Stimulated activated CD4-positive, alpha-beta T cell treated with anti-CD3 and anti-CD28 coated beads, Interleukin-2, amount 100 ng/mL, for 24 hours (primary cell): ENCODE results near the gene NXN.
"Not testable (repeated sequence)": the region's sequence is repeated elsewhere in the genome, so short reads cannot be mapped to it uniquely, and the experiment has no call there.

Source experiments
- DNase-seq, 2 donors: peaks; one replicate each; pipeline ENCODE4 v3.0.0-alpha.2; 2020

The NXN gene

DNA sequence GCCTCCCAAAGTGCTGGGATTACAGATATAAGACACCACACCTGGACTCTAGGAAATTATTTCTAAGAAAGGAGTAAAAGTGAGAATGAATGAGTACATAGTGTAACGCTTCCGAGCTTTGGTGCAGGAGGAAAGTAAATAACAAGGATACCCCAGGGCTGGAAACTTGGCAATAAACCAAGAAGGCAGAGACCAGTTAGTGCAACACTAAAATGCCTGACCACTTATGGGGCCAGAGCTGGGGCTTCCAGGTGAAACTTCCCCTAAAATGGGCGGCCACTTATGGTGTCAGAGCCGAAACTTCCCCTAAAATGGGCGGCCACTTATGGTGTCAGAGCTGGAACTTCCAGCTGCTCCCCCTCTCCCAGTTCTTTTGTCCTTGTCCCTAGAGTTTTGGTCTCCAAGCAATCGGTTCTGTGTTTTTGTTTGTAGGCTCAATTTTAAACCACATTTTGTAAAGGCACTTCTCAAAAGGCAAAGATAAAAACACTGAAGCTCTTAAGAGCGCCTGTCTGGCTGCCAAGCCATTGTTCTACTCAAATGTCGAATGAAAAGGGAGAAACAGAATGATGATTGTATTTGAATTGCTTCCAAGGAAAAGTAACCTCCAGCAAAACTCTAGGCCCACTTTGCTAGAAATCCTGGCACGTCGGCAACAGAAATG lies 63.9 kb downstream of the NXN start:
- no peak for DNase-seq

DNA sequence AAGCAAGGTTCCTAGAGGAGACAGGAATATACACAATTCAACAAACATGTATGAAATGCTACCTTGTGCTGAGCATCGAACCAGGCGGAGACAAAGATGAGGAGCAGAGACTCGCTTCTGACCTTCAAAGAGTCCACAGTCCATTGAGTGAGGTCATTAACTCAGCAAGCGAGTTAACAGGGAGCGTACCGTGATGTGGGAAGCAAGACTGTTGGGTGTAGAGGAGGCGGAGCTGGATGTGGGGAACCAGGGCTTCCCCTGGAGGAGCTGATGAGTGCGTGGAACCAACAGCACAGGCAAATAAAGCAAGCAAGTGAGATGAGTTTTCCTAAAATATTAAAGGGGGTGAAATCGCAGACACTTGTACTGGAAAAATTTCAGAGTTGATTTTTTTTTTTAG lies 65.0 kb downstream of the NXN start:
- DNase-seq = no peak

DNA sequence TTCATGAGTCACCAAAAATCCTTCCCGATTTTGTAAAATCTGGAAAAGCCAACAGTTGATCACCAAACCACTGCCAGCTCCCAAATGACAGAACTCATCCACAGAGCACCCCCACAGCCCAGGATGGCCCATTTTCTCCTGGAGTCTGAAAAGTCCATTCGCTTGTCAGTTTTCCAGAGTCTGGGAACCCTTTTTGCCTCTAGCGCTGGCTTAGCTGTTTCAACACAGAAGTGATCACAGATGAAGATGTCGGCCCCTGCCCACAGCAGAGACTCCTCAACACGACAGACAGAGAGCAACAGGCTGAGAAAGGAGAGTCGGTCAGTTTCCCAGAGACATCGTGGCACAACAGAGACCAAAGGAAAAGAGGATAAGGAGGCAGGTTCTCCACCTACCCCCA lies 66.4 kb downstream of the NXN start:
- no peak for DNase-seq

DNA sequence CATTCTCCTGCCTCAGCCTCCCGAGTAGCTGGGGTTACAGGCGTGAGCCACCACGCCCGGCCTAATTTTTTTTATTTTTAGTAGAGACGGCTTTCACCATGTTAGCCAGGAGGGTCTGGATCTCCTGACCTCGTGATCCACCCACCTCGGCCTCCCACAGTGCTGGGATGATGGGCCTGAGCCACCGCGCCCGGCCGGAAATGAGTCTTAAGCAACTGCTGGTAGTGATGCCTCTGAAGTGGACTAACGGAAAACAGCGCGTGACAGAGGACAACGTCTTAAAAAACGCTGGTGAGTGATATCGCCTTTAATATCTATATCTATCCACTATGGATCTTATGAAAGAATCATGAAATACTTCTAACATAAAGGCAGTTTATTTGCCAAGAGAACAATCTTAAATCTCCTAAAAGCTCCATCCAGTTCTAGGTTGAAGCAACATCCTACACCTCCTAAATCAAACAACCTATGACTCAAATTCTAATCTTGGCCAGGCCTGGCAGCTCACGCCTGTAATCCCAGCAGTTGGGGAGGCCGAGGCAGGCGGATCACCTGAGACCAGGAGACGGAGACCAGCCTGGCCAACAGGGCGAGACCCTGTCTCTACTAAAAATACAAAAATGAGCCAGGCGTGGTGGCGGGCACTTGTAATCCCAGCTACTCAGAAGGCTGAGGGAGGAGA lies 69.8 kb downstream of the NXN start:
- no peak for DNase-seq

DNA sequence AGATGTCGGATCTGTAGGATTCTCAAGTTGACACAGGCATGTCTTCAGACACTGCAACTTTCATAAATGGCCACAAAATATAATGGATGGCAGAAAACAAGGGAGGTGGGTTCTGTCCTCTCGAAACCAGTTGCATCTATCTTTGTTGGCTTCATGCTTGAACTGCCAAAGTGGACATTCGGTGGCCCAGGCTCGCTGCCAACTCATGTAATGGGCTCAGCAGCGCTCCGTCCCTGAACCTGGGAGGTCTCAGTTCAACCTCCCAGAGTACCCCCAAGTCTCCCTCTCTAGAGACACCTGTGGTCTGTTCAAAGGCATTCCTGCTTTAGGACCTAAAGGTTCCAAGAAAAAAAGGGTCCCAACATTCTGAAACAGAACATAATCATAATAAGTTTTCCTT lies 71.9 kb downstream of the NXN start:
- DNase-seq = no peak

DNA sequence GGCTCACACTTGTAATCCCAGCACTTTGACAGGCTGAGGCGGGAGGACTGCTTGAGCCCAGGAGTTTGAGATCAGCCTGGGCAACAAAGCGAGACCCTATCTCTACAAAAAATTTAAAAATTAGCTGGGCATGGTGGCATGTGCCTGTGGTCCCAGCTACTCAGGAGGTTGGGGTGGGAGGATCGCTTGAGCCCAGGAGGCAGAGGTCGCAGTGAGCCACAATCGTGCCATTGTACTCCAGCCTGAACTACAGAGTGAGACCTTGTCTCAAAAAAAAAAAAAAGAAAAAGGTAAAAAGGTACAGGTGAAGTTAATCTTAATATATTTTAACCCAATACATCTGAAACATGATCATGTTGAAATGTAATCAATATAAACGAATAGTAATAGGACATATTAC lies 73.9 kb downstream of the NXN start:
- DNase-seq = not testable (repeated sequence)

DNA sequence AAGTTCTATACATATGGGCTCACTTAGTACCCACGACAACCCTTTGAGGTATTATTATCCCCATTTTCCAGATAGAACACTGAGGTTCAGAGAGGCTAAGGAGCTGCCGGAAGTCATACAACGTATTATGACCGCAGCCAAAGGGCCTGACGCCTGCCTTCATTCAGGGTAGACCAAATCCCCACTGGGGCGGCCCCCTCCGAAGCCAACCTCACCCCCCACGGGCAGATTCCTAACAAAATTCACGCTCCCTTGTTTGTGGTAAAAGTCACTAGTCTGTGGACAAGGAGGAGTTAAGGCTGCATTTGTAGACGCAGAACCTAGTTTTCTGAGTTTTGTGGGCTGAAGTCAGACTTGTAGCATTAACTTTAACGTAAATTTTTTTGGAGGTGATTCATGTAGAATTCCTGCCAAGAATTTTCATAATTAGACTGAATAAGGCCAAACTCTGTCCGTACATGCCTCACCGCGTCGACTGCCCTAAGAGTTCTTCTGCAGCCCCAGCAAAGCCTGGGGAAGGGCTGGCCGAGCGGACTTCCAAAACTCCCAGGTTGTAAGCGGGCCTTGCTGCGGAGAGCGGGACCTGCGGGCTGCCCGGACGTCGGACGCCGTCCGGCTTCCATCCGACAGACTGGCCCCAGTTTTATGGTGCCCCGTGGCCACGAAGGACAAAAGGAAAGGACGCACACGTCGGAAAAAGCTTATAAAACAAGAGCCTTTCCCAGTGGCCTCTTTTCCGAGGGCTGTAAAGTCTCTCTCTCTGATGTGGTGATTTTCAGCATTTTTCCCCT lies 75.7 kb downstream of the NXN start:
- no peak for DNase-seq

DNA sequence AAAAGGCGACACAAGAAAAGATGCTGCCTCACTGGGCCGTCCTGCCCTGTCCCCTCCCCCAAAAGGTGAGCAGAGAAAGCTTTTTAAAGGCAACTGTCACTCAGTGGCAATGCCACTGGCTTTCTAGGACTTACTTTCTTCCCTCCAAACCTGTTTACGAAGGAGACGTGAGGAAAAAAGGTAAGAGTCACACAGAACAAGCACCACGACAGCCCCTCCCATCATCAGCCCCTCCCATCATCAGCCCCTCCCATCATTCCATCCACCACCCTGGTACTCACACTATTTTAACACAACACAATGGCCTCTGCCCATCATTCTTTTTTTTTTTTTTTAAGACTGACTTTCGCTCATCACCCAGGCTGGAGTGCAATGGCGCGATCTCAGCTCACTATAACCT lies 77.1 kb downstream of the NXN start:
- DNase-seq = no peak

DNA sequence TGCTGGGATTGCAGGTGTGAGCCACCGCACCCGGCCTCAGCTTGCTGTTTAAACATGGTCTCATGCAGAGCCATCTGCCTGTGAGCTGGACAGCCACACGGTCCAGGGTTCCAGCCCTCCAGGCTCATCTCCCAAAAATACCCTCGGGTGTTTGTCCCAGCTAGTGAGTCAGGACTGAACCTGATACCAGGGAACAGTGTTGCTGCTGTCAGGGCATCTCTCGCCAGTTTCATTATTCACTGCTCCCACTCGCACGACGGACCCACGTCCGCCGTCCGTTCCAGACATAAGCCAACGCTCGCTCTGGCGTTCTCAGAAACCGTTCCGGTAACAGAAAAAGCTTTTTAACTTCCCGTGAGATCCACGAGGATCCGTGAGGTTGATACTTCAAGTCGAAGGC lies 77.6 kb downstream of the NXN start:
- no peak for DNase-seq

DNA sequence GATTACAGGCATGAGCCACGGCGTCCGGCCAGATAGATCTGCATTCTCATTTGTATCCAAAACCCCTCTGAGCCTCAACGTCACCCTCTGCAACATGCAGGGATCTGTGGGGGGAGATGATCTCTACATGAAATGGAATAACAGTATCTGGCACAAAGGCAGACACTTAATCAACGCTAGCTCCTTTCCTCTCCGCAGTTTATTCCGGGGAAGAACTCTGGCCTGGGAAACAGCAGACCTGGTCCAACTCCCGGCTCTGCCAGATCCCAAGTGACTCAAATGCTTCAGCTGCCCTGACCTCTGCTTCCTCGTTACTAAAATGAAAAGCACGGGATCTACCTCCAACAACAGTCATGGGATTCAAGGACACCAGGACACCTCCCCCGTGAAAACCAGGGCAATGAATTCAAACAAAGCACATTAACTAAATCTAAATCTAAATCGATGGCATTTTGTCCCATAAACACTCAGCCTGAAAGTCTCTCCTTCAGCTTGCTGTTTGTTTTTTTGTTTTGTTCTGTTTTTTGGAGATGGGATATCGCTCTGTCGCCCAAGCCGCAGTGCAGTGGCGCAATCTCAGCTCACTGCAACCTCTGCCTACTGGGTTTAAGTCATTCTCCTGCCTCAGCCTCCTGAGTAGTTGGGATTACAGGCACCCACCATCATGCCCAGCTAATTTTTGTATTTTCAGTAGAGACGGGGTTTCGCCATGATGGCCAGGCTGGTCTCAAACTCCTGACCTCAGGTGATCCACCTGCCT lies 78.2 kb downstream of the NXN start:
- no peak for DNase-seq

DNA sequence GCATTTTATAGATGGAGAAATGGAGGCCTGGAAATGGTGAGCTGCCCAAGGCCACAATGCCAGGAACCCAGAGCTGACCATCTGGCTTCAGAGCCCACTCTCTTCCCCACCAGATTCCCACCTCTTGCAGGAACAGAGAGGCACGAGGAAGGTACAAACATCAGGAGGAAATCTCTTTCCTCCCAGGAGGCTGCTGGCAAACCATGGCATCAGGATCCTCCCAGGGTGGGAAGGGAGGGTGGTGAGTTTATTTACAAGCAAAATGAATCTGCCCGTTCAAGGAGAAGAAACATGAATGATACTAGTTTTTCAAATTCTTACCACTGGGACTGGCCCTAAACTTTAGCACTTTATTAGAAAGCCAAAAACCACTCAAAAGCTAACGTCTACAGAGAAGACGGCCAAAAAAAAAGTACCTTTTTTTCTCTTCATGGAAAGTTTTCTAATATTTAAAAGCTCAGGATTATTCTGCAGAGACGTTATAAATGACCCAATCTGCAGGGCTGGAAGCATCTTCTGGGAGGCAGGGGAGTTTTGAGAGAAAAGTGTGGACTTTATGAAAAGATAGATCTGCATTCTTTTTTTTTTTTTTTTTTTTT lies 79.1 kb downstream of the NXN start:
- DNase-seq = no peak

DNA sequence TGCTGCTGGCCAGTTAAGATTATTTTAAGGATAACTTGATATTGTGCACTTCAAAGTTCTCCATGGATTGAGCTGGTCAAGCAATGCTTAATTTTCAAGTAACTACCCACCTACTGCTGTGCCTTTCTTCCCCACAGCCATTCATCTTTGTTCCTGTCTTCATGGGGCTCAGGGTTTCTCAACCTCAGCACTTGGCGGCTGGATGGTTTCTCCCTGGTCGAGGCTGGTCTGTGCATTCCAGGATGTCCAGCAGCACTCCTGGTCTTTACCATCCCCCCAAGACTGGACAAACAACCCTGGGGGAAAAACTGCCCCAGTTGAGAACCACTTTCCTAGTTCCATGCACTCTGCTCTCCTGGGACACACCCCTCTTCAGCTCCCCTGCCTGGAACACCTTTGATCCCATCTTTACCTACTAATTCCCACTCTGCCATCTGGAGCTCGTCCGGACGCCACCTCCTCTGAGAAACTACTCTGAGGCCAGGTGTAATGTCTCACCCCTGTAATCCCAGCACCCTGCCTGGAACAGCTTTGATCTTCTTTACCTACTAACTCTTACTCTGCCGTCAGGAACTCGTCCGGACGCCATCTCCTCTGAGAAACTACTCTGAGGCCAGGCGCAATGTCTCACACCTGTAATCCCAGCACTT lies 81.5 kb downstream of the NXN start:
- no peak for DNase-seq

DNA sequence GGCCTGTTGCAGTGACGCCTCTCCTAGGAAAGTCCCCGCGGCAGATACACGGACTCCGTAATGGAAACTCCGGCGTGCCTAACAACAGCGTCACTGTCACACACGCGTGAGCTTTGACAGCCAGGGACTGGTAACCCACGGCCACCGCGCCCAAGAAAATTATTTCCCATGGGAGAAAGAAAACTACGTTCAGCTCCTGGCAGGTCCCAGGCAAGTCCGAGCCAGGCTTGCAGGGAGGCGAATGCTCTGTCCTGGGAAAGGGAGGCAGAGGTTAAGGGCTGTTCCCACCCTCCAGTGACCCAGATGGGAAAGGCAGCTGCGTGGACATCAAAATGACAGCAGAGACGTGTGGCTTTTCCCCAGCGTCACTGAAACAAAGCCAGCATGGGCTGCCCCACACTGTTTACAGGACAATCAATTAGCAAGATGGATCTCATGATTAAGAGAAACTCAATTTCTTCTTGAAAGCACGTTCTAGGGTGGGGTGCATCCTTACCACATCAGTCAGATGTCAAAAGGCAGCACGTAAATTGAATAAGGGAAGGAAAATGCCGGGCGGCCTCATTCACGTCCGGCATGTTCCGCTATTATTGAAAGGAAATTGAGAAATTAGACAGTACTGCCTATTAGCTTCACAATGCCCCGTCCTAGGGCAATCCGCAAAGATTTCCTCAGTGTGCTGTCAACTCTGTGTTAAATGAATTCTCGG lies 82.5 kb downstream of the NXN start:
- no peak for DNase-seq

DNA sequence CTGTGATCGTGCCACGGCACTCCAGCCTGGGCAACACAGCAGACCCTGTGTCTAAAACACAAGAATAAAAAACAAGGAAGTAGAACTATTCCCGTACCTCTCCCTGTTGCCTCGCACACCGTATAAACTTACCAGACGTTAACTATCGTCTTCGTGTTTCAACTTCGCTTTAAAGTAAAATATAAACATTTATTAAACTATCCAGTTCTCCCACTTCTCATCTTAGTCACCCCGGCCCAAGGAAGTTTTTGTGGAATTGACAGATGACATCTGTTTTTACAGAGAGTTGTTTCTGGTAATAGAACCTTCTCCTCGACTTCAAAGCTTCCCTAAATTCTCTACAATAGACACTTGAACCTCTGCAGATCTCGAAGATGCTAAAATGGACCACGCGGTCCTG lies 83.1 kb downstream of the NXN start:
- no peak for DNase-seq

DNA sequence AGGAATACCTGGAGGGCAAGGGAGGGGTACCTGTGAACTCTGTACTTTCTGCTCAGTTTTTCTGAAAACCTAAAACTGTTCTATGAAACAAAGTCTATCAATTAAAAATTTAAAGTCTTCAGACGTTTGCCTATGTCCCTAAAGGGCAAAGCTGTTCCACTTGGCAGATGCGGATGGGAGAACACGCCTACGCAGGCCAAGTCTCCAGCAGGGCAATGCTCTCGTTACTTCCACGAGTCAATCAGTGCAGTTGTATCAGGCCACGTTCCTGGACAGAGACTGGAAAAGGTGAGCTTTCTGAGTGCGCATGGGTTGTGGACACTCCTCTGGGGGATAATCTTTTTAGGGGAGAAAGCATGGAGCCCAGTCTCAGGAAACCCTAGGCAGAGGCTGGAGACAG lies 86.6 kb downstream of the NXN start:
- no peak for DNase-seq

DNA sequence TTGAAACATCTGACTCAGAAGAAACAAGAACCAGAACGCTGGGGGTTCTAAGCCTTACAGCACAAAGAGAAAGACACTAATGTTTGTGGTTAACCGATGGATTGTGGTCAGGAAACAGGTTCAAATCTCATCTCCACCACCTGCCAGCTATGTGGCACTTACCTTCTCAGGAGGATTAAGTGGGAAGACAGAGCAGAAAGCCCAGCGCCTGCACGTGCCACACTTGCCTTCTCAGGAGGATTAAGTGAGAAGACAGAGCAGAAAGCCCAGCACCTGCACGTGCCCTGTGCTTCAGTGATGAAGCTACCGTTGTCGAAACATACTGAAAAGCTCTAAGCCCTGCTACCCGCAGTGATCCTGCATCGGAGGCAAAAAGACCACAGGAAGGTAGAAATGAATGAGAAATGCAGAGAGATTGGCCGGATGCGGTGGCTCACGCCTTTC lies 90.6 kb downstream of the NXN start:
- DNase-seq = peak in 1 of 2 donors; percentile 6

DNA sequence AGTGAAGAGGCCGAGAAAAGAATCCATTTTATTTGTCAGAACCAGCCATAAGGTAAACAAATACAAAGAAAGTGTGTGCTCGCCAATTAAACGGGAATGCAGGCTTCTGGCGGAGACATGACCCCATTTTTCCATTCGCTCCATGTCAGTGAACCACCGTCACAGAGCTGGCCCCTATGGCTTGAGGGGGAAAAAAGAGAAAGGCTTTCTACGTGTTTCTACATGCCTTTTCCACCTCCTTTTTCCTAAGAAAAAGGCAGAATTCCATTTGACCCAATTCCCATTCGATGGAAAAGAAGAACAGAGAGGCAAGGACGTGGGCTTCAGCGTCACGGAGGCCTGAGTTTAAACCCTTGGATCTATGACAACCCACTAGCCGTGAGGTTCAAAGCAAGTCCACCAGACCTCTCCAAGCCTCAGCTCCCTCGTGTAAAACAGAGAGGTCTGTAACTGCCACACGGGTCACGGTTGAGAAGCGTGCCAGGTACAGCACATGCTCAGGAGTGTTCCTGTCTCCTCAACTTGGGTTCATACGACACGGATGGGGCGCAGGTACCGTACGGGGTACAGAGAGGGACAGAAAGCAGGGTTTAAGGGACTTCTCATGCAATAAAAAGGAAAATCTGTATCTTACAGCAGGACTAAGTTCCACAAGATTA lies 91.9 kb downstream of the NXN start:
- no peak for DNase-seq

DNA sequence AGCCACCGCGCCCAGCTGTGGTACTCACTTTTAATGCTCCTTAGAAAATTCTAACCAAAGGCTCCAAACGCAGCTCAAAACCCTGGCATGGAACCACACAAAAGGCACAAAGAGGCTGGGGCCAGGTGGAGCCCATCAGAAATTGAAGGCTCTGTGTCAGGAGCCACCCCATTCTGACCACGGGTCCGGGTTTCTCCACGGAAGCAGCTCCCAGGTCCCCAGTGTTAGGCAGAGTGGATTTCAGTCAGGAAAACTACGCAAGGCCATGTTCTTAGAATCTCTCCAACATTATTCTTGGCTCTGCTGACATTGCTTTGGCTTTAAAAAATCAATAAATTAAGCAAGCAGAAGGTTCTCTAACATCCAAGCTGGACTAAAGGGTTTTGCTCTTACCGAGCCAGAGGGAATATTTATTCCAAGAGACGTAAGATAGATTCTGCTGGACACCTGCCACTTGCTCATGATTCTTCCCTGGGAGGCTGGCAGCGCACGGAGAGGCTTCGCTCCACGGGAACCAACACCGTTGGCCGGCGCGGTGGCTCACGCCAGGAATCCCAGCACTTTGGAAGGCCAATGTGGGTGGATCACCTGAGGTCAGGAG lies 93.5 kb downstream of the NXN start:
- no peak for DNase-seq

DNA sequence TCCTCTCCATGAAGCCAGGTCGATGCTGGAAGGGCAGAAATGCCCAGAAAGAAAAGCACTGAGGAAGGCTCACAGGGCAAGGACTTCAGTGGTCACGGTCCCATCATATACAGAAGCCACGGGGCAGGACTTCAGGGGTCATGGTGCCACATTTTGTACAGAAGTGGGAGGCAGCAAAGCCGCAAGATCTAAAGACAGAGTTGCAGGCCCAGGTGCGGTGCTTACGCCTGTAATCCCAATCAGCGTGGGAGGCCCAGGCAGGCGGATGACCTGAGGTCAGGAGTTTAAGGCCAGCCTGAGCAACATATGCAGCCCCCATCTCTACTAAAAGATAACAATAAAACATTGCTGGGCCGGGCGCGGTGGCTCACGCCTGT lies 96.0 kb downstream of the NXN start:
- DNase-seq = no peak

DNA sequence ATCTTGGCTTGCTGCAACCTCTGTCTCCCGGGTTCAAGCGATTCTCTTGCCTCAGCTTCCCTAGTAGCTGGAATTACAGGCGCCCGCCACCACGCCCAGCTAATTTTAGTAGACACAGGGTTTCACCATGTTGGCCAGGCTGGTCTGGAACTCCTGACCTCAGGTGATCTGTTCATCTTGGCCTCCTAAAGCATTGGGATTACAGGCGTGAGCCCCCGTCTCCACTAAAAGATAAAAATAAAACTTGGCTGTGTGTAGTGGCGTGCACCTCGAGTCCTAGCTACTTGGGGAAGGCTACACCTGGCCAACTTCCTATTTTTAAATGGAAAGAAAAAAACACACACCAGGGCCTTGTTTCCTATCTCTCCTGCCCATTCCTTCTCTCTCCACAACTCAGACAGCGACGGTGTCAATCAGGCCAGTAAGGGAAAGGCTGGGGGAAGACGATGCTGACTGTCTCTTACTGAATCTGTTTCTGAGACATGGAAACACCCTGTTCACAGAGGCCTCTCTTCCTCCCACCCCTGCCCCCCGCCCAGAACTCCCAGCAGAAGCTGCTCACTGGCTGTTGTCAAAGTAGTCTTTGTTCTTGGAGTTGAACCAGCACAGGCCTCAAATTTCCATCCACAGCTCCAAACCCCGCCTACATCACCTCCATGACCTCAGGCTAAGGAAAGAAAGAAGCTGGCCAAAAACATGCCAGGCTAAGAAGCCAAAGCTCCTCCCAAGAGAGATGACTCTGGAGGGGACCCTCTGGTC lies 96.6 kb downstream of the NXN start:
- DNase-seq = no peak
